Kidney epithelial cell (primary cell): Measurements from ENCODE around the gene ADD1. TPM values are rescaled to one million over a fixed set of nuclear protein-coding genes. Genes with fewer than 3 reads are reported as not detected.

Source experiments
- DNase-seq: peaks from one replicate; pipeline ENCODE4 v3.0.0-alpha.2; 2010; ENCODE audit warnings: low read depth
- H3K27me3 ChIP-seq: 2 replicates; pipeline ENCODE4 v1.6.0; 2011; ENCODE audit warnings: low read length; ENCODE audit not compliant: control insufficient read depth, insufficient read depth
- H3K36me3 ChIP-seq: 2 replicates; pipeline ENCODE4 v1.5.1; 2011; ENCODE audit warnings: low read length; ENCODE audit not compliant: control insufficient read depth, insufficient read depth
- H3K4me3 ChIP-seq: 2 replicates; pipeline ENCODE4 v1.5.1; 2011; ENCODE audit warnings: low read depth, mild to moderate bottlenecking, control low read depth, low read length
- total RNA-seq: library from RNA; depleted of rRNA; stranded (reverse); fragments of >200 nt; gene quantifications from 2 replicates; pipeline ENCODE4 v1.2.3, GENCODE V29; 2015
- TF ChIP-seq, protein P1 (sequence below): IDR thresholded peaks from 2 replicates; pipeline ENCODE4 v1.5.1; 2011; ENCODE audit warnings: mild to moderate bottlenecking, moderate library complexity, low read length, control low read depth, inconsistent platforms; ENCODE audit not compliant: insufficient read depth, poor library complexity, severe bottlenecking

ADD1 gene
- total RNA-seq, 1 donor from 2014 or later, result 132 TPM

DNA sequence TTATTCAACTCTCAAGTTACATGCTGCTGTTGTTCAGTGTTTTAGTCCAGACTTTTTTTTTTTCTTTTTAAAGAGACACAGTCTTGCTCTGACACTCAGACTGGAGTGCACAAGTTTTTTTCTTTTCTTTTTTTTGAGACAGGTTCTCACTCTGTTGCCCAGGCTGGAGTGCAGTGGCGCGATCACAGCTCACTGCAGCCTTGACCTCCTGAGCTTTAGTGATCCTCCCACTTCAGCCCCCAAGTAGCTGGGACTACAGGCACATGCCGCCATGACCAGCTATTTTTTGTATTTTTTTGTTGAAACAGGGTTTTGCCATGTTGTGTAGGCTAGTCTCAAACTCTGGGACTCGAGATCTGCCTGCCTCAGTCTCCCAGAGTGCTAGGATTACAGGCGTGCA lies 11.9 kb downstream of the ADD1 start:
- TF ChIP-seq, protein P1, sequence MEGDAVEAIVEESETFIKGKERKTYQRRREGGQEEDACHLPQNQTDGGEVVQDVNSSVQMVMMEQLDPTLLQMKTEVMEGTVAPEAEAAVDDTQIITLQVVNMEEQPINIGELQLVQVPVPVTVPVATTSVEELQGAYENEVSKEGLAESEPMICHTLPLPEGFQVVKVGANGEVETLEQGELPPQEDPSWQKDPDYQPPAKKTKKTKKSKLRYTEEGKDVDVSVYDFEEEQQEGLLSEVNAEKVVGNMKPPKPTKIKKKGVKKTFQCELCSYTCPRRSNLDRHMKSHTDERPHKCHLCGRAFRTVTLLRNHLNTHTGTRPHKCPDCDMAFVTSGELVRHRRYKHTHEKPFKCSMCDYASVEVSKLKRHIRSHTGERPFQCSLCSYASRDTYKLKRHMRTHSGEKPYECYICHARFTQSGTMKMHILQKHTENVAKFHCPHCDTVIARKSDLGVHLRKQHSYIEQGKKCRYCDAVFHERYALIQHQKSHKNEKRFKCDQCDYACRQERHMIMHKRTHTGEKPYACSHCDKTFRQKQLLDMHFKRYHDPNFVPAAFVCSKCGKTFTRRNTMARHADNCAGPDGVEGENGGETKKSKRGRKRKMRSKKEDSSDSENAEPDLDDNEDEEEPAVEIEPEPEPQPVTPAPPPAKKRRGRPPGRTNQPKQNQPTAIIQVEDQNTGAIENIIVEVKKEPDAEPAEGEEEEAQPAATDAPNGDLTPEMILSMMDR, result no peak
- no peak for DNase-seq

GRCh38 chr4:2856266-2856665 lies 12.6 kb downstream of the ADD1 start:
- TF ChIP-seq, protein P1, result no peak
- Histone ChIP-seq H3K4me3 (no peak overlapping the region), H3K27me3 (no peaks in the 10 kb centered on the region), H3K36me3 (no peaks in the 10 kb centered on the region)
- DNase-seq, result no peak

More for the DNA sequence above, 11.9 kb downstream of the ADD1 start:
- H3K36me3 ChIP-seq, result no peaks in the 10 kb centered on the region
- no peaks in the 10 kb centered on the region for H3K27me3 ChIP-seq
- no peak overlapping the region for H3K4me3 ChIP-seq

DNA sequence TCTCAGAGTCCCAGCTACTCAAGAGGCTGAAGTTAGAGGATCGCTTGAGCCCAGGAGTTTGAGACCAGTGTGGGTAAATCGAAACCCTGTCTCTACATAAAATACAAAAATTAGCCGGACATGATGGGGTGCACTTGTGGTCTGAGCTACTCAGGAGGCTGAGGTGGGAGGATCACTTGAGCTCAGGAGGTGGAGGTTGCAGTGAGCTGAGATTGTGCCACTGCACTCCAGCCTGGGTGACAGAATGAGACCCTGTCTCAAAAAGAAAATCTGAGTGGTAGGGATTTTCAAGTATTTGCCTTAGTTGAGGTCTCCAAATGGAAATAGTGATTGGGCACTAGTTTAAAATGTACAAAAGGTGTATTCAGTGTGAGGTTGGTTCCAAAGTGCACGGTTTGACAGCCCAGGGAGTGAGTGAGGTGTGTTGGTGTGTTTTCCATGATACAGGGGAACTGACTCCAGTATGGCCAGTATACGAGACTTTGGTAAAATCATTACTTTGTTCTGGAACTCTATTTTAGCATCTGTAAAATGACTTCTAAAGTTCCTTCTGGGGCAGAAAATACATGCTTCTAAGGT lies 13.8 kb downstream of the ADD1 start:
- Histone ChIP-seq H3K27me3 (no peaks in the 10 kb centered on the region), H3K4me3 (no peak overlapping the region), H3K36me3 (no peaks in the 10 kb centered on the region)
- DNase-seq, result no peak
- TF ChIP-seq, protein P1, result no peak

GRCh38 chr4:2858451-2859217 lies 15.0 kb downstream of the ADD1 start:
- no peaks in the 10 kb centered on the region for H3K27me3 ChIP-seq
- H3K4me3 ChIP-seq, result no peak overlapping the region
- DNase-seq, result no peak
- TF ChIP-seq, protein P1, result no peak
- H3K36me3 ChIP-seq, result no peaks in the 10 kb centered on the region

GRCh38 chr4:2859514-2859913 lies 15.9 kb downstream of the ADD1 start:
- no peak overlapping the region for H3K4me3 ChIP-seq
- H3K27me3 ChIP-seq, result no peaks in the 10 kb centered on the region
- H3K36me3 ChIP-seq, result no peaks in the 10 kb centered on the region
- DNase-seq, result no peak
- TF ChIP-seq, protein P1, result no peak
